ENCODE data around the gene PLXNA4.

- TF ChIP-seq, protein P1, sequence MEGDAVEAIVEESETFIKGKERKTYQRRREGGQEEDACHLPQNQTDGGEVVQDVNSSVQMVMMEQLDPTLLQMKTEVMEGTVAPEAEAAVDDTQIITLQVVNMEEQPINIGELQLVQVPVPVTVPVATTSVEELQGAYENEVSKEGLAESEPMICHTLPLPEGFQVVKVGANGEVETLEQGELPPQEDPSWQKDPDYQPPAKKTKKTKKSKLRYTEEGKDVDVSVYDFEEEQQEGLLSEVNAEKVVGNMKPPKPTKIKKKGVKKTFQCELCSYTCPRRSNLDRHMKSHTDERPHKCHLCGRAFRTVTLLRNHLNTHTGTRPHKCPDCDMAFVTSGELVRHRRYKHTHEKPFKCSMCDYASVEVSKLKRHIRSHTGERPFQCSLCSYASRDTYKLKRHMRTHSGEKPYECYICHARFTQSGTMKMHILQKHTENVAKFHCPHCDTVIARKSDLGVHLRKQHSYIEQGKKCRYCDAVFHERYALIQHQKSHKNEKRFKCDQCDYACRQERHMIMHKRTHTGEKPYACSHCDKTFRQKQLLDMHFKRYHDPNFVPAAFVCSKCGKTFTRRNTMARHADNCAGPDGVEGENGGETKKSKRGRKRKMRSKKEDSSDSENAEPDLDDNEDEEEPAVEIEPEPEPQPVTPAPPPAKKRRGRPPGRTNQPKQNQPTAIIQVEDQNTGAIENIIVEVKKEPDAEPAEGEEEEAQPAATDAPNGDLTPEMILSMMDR (IDR thresholded peaks at IDR 0.05): no peak
- no peak for TF ChIP-seq POLR2A (IDR thresholded peaks at IDR 0.05)
Observed at GRCh38 chr7:132485600-132486273, 90.5 kb downstream of the PLXNA4 start.
